NCI-H524 (cell line): ENCODE data around the gene MYLK4.

ENCODE experiments used
- DNase-seq, 2 experiments: peaks; one replicate each; lab custom pipeline; 2025; lab: John Stamatoyannopoulos, UW

MYLK4 gene

GRCh38 chr6:2630891-2631571 is 119.7 kb downstream of the MYLK4 start:
- no peak for DNase-seq

- DNase-seq: no peak
Observed at GRCh38 chr6:2630359-2630758, 120.4 kb downstream of the MYLK4 start.

- DNase-seq: no peak
Observed at GRCh38 chr6:2626401-2626800, 124.3 kb downstream of the MYLK4 start.

GRCh38 chr6:2625581-2625980 is 125.1 kb downstream of the MYLK4 start:
- no peak for DNase-seq

GRCh38 chr6:2624177-2624576 is 126.5 kb downstream of the MYLK4 start:
- DNase-seq: no peak

- DNase-seq: no peak
Observed at GRCh38 chr6:2623295-2623694, 127.4 kb downstream of the MYLK4 start.

GRCh38 chr6:2622671-2623070 is 128.1 kb downstream of the MYLK4 start:
- no peak for DNase-seq

GRCh38 chr6:2619651-2620050 is 131.1 kb downstream of the MYLK4 start:
- no peak for DNase-seq

- no peak for DNase-seq
Observed at GRCh38 chr6:2617729-2618128, 133.0 kb downstream of the MYLK4 start.

- DNase-seq: no peak
Observed at GRCh38 chr6:2616811-2617210, 133.9 kb downstream of the MYLK4 start.

- no peak for DNase-seq
Observed at GRCh38 chr6:2615251-2615650, 135.5 kb downstream of the MYLK4 start.

- DNase-seq: no peak
Observed at GRCh38 chr6:2614846-2615245, 135.9 kb downstream of the MYLK4 start.

GRCh38 chr6:2614155-2614554 is 136.6 kb downstream of the MYLK4 start:
- no peak for DNase-seq
